Prostate gland (tissue), 2 donors: ENCODE data around the gene ATP13A4. TPM values are rescaled to one million over a fixed set of nuclear protein-coding genes. Genes with fewer than 3 reads are reported as not detected.

Experiments
- DNase-seq: peaks from one replicate; pipeline ENCODE4 v3.0.0-alpha.2; 2019; ENCODE audit warnings: low spot score
- H3K27ac ChIP-seq, 2 donors: fragments of 200-600 bp; sonication (generic); 2 replicates each; pipeline ENCODE4 v1.5.1; 2017 to 2019
- H3K27me3 ChIP-seq: fragments of 200-600 bp; sonication (generic); replicated peaks from 2 replicates; pipeline ENCODE4 v1.5.1; 2019; ENCODE audit not compliant: insufficient read depth
- H3K36me3 ChIP-seq, 2 donors: fragments of 200-600 bp; sonication (generic); 1 replicate in 1 of 2; 2 replicates in 1 of 2; pipeline versions ENCODE4 v1.5.1 to v1.8.1; 2017 to 2019
- H3K4me1 ChIP-seq: fragments of 200-600 bp; sonication (generic); replicated peaks from 2 replicates; pipeline ENCODE4 v1.5.1; 2019
- H3K4me3 ChIP-seq, 2 donors: fragments of 200-600 bp; sonication (generic); 2 replicates each; pipeline ENCODE4 v1.5.1; 2017 to 2019
- H3K9me3 ChIP-seq: fragments of 200-600 bp; sonication (generic); 2 replicates; pipeline ENCODE4 v1.5.1; 2017
- POLR2A ChIP-seq: fragments of 450-650 bp; IDR thresholded peaks from one replicate; pipeline ENCODE4 v1.6.1; 2016; ENCODE audit warnings: antibody characterized with exemption, mild to moderate bottlenecking
- POLR2AphosphoS5 ChIP-seq: sonication (generic); formaldehyde crosslinking; IDR thresholded peaks from one replicate; pipeline ENCODE4 v1.6.1; 2017; ENCODE audit warnings: antibody characterized with exemption
- WGBS: methylation state at CpG from one replicate; pipeline ENCODE4 v1.1.5; 2018; 5-methylcytosine and 5-hydroxymethylcytosine counted together
- intact Hi-C: fragments of 100-400 bp; cut with DNase I; formaldehyde crosslinking; loops from one replicate; pipeline ENCODE4 v1.14.2; 2022
- total RNA-seq, 2 donors: library from RNA; depleted of rRNA; stranded (reverse); fragments of >200 nt; gene quantifications; one replicate each; pipeline ENCODE4 v1.1.0, GENCODE V29; 2016
- TF ChIP-seq, protein P1 (sequence below), 4 experiments: fragments of 200-600 bp in 2 of 4; fragments of 450-650 bp in 2 of 4; sonication (generic) in 2 of 4; IDR thresholded peaks; 1 replicate in 3 of 4; 2 replicates in 1 of 4; pipeline ENCODE4 v1.5.1; 2016 to 2019; ENCODE audit warnings: antibody characterized with exemption in 4 of 4, mild to moderate bottlenecking in 2 of 4, moderate library complexity in 2 of 4

ATP13A4 gene
- total RNA-seq, 2 donors from 2014 or later = 2.0 TPM; not detected in 1

DNA sequence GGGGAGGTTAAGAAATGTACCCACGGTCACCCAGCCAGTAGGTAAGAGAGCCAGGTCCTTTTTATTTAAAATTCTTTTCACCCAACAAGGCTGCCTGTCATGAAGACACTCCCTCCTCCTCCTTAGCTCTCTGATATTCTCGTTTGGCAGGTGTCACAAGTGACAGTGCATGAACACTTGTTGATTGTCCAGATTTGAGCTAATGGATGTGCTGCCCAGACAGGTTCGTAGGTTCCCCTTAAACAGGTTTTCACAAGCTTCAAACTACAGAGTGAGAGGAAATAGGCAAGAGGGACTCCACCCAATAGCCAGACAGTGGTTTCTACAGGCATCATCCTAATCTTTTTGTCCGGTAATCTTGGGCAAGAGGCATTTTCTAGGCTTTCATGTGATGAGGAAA, 32.2 kb downstream of the ATP13A4 start:
- H3K4me1 ChIP-seq = no peaks in the 10 kb centered on the region
- 47% methylated on average over 4 of the region's 4 CpGs for WGBS
- DNase-seq = no peak
- no peaks in the 10 kb centered on the region for H3K9me3 ChIP-seq
- no peaks in the 10 kb centered on the region for H3K36me3 ChIP-seq
- no peak overlapping the region for H3K4me3 ChIP-seq
- TF ChIP-seq POLR2A (no peak), POLR2AphosphoS5 (no peak)
- TF ChIP-seq, protein P1, sequence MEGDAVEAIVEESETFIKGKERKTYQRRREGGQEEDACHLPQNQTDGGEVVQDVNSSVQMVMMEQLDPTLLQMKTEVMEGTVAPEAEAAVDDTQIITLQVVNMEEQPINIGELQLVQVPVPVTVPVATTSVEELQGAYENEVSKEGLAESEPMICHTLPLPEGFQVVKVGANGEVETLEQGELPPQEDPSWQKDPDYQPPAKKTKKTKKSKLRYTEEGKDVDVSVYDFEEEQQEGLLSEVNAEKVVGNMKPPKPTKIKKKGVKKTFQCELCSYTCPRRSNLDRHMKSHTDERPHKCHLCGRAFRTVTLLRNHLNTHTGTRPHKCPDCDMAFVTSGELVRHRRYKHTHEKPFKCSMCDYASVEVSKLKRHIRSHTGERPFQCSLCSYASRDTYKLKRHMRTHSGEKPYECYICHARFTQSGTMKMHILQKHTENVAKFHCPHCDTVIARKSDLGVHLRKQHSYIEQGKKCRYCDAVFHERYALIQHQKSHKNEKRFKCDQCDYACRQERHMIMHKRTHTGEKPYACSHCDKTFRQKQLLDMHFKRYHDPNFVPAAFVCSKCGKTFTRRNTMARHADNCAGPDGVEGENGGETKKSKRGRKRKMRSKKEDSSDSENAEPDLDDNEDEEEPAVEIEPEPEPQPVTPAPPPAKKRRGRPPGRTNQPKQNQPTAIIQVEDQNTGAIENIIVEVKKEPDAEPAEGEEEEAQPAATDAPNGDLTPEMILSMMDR (IDR thresholded peaks at IDR 0.05) = no peak
- intact Hi-C loops = no loop called here
- H3K27me3 ChIP-seq = peaks cover 2% of the 10 kb centered on the region
- H3K27ac ChIP-seq = no peak overlapping the region

- no peak overlapping the region for H3K27ac ChIP-seq
- WGBS = 68% methylated on average over 3 of the region's 3 CpGs
- intact Hi-C loops = no loop called here
These were observed 34.0 kb downstream of the ATP13A4 start for GRCh38 chr3:193520738-193521137.

GRCh38 chr3:193515966-193516365, 38.7 kb downstream of the ATP13A4 start:
- H3K4me1 ChIP-seq = no peaks in the 10 kb centered on the region
- intact Hi-C loops = no loop called here
- WGBS = 22% methylated on average over 2 of the region's 2 CpGs
- TF ChIP-seq, protein P1 (IDR thresholded peaks at IDR 0.05) = no peak
- TF ChIP-seq POLR2A (no peak), POLR2AphosphoS5 (no peak)
- no peak overlapping the region for H3K4me3 ChIP-seq
- no peaks in the 10 kb centered on the region for H3K36me3 ChIP-seq
- H3K27me3 ChIP-seq = peaks cover 6% of the 10 kb centered on the region
- H3K27ac ChIP-seq = no peak overlapping the region
- DNase-seq = no peak
- H3K9me3 ChIP-seq = no peaks in the 10 kb centered on the region

More at GRCh38 chr3:193520738-193521137, 34.0 kb downstream of the ATP13A4 start:
- Histone ChIP-seq H3K36me3 (no peaks in the 10 kb centered on the region), H3K4me3 (no peak overlapping the region), H3K9me3 (no peaks in the 10 kb centered on the region), H3K4me1 (no peaks in the 10 kb centered on the region), H3K27me3 (peaks cover 2% of the 10 kb centered on the region)
- no peak for DNase-seq
- TF ChIP-seq, protein P1 (IDR thresholded peaks at IDR 0.05) = no peak
- TF ChIP-seq POLR2A = no peak

DNA sequence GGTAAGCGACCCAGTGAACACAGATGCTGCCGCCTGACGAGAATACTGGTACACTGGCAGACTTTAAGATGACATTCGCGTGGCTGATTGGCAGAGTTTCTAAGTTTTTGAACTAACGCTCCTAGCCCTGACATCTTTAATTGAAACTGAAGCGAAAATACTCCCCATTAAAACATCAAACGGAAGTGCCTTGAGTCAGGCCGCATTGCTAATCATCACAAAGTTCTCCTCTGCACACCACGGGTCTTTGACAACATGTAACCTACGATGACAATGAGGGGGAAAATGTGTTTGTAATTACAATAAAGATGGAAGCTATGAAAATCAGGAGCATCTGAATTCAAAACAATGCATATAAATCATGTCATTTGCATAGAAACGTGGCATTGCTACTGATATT, 44.5 kb downstream of the ATP13A4 start:
- TF ChIP-seq POLR2A = no peak
- 63% methylated on average over 12 of the region's 12 CpGs for WGBS
- Histone ChIP-seq H3K27me3 (peaks cover 4% of the 10 kb centered on the region), H3K9me3 (no peaks in the 10 kb centered on the region), H3K4me3 (no peak overlapping the region), H3K4me1 (no peaks in the 10 kb centered on the region), H3K36me3 (no peaks in the 10 kb centered on the region), H3K27ac (no peak overlapping the region)
- intact Hi-C loops = no loop called here
- no peak for DNase-seq

- DNase-seq = peak; percentile 10
- Histone ChIP-seq H3K36me3 (no peaks in the 10 kb centered on the region), H3K27me3 (peaks cover 4% of the 10 kb centered on the region), H3K27ac (no peak overlapping the region), H3K4me1 (no peaks in the 10 kb centered on the region), H3K9me3 (no peaks in the 10 kb centered on the region), H3K4me3 (no peak overlapping the region)
- intact Hi-C loops = no loop called here
- TF ChIP-seq, protein P1 (IDR thresholded peaks at IDR 0.05) = no peak
- peak; percentile 30 for TF ChIP-seq POLR2AphosphoS5
- 25% methylated on average over 4 of the region's 4 CpGs for whole genome bisulfite sequencing
These were observed 45.4 kb downstream of the ATP13A4 start for GRCh38 chr3:193509103-193509965.
